Measurements from ENCODE around the gene GPC6.

GRCh38 chr13:93867481-93867880 is 640.9 kb downstream of the GPC6 start:
- TF ChIP-seq ELF1 (IDR thresholded peaks at IDR 0.05; ENCODE audit: borderline replicate concordance, low read depth) = no peak
- TF ChIP-seq POLR2AphosphoS5 (IDR thresholded peaks at IDR 0.05; ENCODE audit: low read depth, low read length) = no peak
- no peak for TF ChIP-seq EZH2 (IDR thresholded peaks at IDR 0.05)
- no peak for TF ChIP-seq SIN3A (IDR thresholded peaks at IDR 0.05; ENCODE audit: low read depth)
- no peak for TF ChIP-seq YY1 (IDR thresholded peaks at IDR 0.05; ENCODE audit: extremely low read depth, insufficient replicate concordance, low read depth, low read length)
- no peak for TF ChIP-seq CTCF (IDR thresholded peaks at IDR 0.05 in 2 of 3, conservative IDR thresholded peaks at IDR 0.05 in 1 of 3; ENCODE audit: borderline replicate concordance in 1 of 3, insufficient read depth in 1 of 3, low read depth in 2 of 3, low read length in 2 of 3)
- no peak for TF ChIP-seq EZH2phosphoT487 (IDR thresholded peaks at IDR 0.05; ENCODE audit: borderline replicate concordance)
- no peak for TF ChIP-seq EGR1 (IDR thresholded peaks at IDR 0.05; ENCODE audit: low read depth)
- no peak for TF ChIP-seq ATF3 (IDR thresholded peaks at IDR 0.05)
